NCI-H1092 (cell line): ENCODE results near the gene SMCO2.

ENCODE experiments used
- DNase-seq: peaks from one replicate; lab custom pipeline; 2025; lab: John Stamatoyannopoulos, UW

The SMCO2 gene

DNA sequence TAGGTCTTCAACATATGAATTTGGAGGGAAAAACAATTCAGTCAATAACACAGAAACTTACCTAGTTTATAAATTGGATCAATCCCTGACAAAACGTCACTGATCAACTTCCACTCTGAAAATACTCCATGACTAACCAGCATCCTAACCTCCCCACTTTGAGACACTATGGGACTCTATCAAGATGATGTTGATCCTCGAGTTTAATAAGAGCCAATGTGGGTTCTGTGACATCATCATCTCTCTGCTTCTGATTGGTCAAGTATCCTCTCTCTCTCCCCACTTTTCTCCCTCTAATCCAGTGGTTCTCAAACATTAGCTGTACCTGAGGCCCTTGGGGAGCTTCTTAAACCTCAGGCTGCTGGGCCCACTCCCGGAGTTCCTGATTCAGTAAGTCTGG is at the start of gene SMCO2:
TSS of gene SMCO2 (plus strand) at position 301 of the 400 bp plus-strand sequence. CDS start 23,896 bp downstream, outside the sequence.
- no peak for DNase-seq

DNA sequence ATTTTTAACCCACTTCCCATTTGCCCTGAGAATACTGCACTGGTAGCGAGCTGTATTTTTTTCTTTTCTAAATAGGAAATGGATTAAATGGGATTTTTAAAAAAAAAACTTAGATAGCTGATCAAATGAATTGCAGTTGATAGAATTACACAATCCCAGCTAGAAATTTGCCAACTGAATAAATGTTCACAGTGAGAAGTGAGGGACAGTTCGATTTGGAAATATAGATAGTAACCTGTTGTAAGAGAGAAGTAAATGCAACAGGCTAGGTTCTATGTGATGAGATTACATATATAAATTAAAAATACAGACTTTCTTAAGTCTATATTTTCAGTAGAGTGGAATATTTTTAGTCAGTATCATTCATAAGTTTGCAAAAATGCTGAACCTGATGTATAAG is 48.1 kb upstream of the SMCO2 start:
- no peak for DNase-seq

DNA sequence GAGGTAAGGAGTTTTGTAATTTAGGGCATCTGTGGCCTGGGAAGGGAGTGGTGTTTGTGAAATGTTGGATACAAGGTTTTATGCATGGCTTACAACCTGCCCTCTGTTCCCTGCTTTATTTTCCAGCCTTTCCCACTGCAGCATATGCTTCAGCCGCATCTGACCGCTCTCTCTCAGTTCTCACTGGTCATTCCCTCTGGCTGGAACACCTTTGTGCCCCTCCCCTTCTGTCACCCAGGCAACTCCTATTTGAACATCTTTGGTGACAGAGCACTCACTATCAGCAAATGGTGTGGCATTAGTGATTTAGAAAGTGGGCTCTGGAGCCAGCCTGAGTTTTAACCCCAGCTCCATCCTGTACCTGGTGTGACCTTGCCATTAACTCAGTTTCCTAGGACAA is 47.5 kb upstream of the SMCO2 start:
- no peak for DNase-seq

DNA sequence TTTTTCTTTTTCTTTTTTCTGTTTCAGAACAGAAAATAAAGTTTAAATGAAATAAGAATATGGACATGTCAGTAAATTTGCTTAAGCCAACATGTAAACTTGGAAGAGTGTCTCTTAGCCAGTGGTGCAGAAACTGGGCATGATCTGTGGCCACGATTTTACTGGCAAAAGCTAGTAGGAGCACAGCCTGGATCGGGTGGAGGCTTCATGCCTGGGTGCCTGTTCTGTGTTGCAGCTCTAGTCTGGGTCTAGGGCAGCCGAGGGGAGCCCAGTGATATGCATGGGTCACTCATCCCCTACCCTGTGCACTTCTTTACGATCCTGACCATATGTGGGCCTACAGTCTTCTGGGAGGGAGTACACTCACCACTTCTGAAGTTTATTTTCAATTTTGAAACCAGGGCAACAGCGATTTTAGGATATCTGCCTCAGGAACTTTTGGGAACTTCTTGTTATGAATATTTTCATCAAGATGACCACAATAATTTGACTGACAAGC is 45.6 kb upstream of the SMCO2 start:
- no peak for DNase-seq

DNA sequence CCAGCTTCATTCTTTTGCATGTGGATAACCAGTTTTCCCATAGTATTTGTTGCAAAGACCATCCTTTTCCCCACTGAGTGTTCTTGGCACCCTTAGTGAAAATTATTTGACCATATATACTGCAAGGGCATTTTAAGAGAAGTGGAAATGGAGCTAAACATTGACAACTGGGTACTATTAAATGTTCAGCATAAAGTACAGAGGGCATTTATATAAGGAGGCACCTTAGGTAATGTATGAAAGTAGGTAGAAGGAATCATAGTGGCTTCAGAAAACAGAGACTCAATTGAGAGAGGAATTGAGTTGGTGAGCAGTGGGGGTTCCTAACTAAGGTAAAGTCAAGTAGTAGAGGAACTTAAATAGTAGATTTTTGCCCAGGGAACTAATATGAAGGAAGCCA is 34.5 kb upstream of the SMCO2 start:
- DNase-seq: no peak

DNA sequence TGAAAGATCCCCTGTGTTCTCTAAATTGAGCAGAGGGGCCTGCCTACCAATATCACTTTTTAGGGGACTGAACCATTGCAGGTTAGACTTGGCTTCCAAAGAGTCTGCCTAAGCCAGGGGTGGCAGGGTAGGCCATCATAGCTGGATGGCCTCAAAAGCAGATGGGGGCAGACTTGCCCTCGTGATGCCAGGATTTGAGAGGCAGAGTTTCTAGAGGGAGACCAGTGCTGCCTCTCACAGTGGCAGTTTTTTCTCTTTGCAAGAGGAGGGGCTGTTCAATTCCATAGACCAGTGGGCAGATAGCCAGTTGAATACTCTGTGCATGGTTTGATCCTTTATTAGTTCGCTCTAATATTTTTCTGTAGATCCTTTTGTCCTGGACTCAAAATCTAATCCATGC is 23.8 kb upstream of the SMCO2 start:
- no peak for DNase-seq

DNA sequence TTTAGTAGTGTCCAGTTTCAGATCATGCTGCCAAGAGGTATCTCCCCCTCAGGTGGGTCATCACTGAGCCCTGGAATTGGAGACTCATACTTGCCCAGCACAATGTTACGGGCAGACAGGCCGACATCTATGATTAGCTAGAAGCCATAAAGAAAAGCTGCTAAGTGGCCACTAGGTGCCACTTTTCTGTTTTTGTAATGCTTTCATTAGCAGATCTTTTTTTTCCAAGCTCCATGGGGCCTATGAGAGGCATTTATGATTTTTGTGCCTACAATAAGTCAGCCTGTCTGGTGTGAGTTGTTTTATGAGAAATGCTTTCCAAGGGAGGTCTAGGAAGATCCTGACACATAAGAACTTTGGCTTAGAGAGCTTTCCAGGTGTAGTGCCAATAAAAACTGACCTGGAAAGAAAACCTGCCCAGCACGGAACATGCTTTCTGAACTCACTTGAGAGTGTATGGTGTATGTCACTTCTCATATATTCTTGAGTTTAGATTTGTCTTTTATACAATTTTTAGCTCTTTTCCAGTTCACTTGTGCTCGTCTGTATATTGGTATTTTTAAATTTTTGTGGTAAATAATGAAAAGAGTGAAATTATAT is 21.8 kb upstream of the SMCO2 start:
- no peak for DNase-seq

- DNase-seq: no peak
Measured at GRCh38 chr12:27425306-27425705, 21.2 kb upstream of the SMCO2 start.

GRCh38 chr12:27426743-27427487 is 19.6 kb upstream of the SMCO2 start:
- DNase-seq: no peak

DNA sequence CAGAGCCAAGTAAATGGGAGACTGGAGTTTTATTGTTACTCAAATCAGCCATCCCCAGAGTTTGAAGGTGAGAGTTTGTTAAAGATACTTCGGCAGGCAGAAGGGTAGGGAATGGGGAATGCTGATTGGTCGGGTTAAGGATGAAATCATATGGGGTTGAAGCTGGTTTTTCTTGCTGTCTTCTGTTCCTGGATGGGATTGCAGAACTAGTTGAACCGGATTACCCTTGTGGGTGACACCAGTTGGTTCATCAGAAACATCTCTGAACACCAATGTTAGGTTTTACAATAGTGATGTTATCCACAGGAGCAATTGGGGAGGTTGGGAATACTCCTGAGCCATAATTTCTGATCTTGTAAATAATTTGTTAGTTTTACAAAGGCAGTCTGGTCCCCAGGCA is 18.7 kb upstream of the SMCO2 start:
- DNase-seq: no peak

DNA sequence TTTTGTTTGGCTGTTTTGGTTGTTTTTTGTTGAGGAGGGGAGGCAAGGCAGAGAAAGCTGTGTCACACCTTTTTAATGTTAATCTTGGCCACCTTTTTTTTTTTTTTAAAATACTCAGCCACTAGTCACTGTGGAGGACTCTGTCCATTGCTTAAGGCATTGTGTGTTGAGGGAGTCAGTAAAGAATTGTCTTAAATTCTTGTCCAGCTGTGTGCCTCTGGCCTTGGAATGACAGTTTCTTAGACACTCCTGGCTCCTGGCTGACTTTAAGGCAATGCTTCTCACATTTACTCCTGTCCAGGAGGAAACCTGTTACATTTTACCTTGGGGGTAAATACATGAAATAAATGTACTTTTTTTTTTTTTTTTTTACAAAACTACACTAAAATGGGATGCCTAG is 18.1 kb upstream of the SMCO2 start:
- DNase-seq: no peak

- no peak for DNase-seq
Measured at GRCh38 chr12:27429606-27430005, 16.9 kb upstream of the SMCO2 start.

GRCh38 chr12:27431185-27431584 is 15.4 kb upstream of the SMCO2 start:
- no peak for DNase-seq

- DNase-seq: no peak
Measured at GRCh38 chr12:27434673-27435565, 11.6 kb upstream of the SMCO2 start.

DNA sequence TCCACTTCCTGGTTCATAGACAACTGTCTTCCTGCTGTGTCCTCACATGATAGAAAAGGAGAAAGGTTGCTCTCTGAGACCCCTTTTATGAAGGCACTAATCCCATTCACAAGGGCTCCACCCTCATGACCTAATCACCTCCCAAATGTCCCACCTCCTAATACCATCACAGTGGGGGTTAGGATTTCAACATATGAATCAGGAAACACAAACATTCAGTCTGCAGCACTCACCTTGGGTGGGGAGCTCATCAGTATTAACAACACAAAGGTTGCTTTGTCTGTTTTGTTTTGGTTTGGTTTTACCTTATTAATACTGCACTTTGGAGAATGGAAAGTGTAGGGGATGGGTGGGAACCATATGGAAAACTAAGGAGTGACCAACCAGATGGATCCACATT is 10.5 kb upstream of the SMCO2 start:
- no peak for DNase-seq

DNA sequence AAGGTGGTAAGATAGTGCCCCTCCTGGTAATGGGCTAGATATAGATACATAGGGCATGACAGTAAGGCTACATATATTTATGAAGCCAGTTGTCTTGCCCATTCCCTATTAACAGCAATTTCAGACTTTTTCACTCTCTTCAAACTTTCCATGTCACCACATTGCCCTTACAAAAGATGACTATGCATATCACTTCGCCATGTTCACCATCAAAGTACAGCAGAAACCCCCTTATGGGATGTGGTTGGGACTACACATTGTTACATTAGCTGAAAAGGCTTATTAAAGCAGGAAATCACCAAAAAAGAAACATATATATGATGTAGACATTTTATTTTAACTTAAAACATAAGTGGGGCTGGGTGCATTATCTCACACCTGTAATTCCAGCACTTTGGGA is 9.8 kb upstream of the SMCO2 start:
- DNase-seq: no peak

DNA sequence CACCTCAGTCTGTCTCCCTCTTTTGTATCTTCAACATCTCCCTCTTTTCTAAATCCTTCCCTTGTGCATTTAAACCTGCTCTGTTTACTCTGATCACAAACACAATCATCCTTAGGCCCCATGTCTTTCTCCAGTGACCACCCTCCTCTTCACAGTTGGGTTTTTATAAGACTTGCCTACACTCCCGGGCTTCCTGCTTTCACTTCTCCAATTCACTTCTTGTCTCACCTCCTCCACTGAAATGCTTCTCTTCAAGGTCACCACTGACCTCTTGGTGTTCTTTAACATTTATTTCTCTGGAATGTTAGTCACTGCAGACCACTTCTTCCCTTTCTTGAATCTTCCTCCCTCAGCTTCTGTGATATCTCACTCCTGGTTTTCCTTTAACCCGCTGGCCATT is 8.7 kb upstream of the SMCO2 start:
- DNase-seq: no peak

- DNase-seq: no peak
Measured at GRCh38 chr12:27447761-27448160, 1.2 kb downstream of the SMCO2 start.

DNA sequence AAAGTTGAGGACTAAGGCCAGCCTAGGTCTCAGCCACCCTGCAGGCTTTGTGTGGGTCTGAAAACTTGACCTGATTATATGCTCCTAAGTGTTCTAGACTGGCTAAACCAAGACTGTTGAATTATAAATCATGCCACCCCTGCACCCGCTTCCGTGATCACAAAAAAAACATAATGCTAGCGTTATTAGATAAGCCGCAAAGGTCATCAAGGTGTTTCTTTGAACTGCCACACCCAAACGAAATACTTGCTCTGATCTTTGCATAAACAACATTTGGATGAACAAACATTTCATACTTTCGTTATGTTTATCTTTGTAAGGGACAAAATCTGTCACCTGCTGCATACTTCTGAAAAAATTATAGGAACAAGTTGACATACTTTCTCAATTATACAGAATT is 2.5 kb downstream of the SMCO2 start:
- DNase-seq: no peak

GRCh38 chr12:27449893-27450534 is 3.5 kb downstream of the SMCO2 start:
- no peak for DNase-seq

DNA sequence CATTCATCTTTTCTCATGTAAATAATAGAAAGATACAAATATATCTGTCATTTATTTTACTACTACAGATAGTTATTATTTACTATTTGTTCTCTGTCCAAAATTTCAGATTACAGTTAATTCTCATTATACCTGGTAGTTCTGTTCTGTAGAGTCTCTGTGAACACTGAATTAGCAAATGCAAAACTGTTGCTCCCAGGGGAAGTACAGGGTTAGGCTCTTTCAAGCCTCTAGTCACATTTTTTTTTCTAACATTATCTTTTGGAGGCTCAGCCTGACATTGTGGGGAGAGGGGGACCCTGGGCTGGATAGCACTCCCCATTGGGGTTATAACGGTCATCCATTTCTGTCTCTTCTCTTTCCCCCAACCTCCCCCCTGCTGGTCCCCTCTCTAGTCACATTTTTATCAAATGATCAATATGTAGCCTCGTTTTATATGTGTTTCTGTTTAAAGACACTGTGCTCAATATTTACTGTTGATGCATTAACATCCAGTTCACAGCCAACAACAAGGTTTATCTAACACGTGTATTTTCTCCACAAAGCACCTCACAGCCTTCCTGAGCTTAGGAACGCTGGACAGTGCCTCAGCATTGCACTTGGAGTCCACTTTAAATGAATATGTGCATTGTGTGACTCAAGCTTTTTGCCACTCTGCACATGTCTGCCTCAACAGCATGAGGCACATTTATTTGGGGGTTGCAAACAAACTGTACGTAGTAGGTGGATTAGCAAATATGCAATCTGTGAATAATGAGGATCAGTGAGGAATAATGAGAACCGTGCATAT is 4.7 kb downstream of the SMCO2 start:
- DNase-seq: no peak
